Measurements from ENCODE around the gene SUGCT.

SUGCT gene

DNA sequence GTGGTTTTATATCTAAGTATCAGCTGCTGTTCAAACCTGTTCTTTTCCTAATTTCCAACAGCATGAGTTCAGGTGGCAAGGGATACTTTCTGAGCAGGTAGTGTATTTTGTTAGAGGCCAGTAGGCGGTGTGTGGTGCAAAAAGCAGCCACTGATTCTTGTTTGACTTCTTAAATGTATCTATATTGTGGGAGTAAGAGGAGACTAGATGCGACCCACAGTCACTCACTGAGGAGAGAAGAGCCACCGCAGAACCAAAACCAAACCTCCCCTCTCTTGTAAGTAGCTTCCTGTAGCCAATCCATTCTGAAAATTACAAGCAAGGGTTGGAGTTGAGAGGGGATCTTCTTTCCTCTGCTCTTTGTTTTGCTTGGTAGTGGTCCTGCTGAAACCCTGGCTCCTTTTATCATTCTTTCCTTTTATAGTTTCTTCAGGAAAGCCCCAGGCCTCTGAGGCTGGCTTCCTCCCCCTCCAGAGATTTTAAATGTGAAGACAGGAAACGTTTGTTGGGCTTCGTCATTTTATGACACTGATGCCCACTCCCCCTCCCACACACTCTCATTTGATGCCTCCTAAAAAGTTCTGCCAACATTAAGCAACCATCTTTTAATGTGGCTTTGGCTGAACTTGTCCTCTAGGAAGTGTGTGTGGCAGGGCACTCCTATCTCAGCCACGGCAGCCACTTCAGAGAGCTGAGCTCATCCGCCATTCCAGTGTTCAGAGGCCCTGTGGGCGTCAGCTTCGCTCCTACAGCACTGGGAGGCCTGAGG lies 566.0 kb downstream of the SUGCT start:
- no peak for DNase-seq (ENCODE audit: insufficient read length, low spot score)
- no peak for FAIRE-seq

GRCh38 chr7:40701836-40702551 lies 567.2 kb downstream of the SUGCT start:
- no peak for DNase-seq (ENCODE audit: insufficient read length, low spot score)
- no peak for FAIRE-seq

GRCh38 chr7:40704172-40704571 lies 569.4 kb downstream of the SUGCT start:
- DNase-seq (ENCODE audit: insufficient read length, low spot score) = no peak
- no peak for FAIRE-seq

DNA sequence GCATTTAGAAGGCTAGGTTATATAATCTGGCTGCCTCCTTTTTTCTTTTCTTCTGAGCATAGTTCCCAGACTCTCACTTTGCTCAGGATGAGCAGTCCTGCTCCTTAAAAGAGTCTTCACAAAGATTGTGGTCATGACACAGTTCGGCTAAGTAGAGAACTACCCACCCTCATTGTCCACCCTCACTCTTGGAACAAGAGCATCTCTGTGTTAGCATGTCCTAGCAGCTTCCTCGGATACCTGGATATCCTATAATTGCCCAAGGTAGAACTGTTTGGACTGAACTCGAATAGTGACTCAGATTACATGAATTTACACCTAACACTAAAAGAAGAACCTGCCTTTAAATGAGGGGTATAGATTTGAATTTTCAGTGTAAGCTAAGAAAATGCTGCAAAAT lies 572.0 kb downstream of the SUGCT start:
- DNase-seq (ENCODE audit: insufficient read length, low spot score) (no peak), FAIRE-seq (no peak)

GRCh38 chr7:40709062-40709964 lies 574.5 kb downstream of the SUGCT start:
- DNase-seq (ENCODE audit: insufficient read length, low spot score) (no peak), FAIRE-seq (no peak)

DNA sequence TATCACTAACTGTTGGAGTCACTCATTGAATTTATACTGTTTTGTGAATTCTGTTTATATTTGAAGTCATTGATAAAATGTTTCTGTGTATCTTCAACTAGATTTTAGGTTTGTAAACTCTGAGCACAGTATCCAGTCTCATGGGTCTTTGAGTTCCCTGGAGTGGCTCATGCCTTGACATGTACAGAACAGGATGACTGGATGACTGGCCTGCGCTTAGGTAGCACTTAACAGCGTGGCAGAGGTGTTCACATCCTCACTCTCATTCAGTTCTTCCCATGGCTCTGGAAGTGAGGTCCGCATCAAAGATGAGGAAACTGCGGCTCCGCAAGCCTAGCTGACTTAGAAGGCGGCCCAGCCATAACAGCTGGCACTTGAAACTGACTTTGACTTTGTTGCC lies 576.9 kb downstream of the SUGCT start:
- FAIRE-seq (no peak), DNase-seq (ENCODE audit: insufficient read length, low spot score) (no peak)

DNA sequence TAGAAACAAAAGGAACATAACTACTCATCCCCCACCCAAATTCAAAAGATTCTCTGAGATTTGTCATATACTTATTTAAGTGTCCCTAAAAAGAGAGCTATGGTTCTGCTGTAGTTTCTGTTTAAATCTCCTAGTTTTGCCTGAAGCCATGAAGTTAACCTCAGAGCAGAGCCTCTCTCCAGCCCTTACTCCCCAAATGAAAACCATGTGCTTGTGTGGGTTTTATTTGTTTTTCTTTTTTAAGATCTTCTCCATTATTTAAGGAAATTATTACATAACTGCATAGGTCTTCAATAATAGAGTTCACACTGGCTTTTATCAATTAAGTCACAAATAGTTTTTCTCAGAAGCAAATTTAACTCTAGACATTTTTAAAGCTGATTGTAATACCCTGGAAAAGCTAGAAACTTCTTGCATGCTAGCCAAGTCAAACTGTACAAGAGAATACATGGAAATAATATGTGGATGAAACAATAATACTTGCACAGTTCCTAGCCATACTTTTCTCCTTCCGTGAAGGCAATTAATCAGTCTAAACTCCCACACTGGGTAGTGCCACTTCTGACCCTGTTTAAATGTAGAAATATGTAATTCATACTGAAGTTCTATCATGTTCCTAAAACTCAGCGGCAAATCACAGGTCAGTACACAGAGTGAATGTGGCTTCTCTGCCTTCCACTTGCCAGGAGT lies 579.7 kb downstream of the SUGCT start:
- FAIRE-seq (no peak), DNase-seq (ENCODE audit: insufficient read length, low spot score) (no peak)

DNA sequence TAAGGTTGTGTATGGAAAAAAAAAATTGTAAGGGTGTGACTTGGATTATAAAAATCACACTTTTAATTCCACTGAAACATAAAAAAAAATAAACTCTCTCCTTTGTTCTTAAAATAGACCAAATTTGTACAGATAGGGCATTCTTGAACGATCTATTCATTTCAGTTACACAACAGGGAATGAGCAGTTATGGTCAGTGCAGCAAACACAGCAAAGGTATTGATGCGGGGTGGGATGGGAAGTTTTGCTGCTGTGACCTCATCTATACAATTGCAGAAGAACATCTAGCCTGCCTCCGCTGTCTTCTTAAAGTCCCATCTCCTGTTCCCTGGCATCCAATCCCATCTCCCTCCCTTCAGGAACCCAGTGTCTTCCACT lies 580.2 kb downstream of the SUGCT start:
- FAIRE-seq (no peak), DNase-seq (ENCODE audit: insufficient read length, low spot score) (no peak)

GRCh38 chr7:40716052-40716451 lies 581.2 kb downstream of the SUGCT start:
- FAIRE-seq (no peak), DNase-seq (ENCODE audit: insufficient read length, low spot score) (no peak)

DNA sequence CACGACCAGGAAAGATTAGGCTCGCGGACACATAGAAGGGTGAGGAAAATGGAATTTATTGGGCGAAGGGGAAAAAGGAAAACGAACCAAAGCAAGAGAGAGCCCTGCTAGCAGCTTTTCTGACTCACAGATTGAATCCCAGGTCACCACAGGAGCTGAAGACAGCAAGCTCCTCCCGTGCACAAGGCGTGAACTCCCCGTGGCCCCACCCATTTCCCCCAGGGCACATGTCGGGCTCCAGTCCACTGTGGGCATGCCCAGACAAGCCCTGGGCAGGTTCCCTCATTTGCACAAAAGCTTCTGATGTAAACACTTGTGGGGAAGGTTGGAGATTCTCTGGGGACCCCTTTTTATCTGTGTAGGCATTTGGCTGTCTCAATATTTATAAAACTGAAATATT lies 582.4 kb downstream of the SUGCT start:
- FAIRE-seq = no peak

GRCh38 chr7:40720416-40720815 lies 585.6 kb downstream of the SUGCT start:
- no peak for FAIRE-seq
- no peak for DNase-seq (ENCODE audit: insufficient read length, low spot score)

More for the DNA sequence above, 582.4 kb downstream of the SUGCT start:
- DNase-seq (ENCODE audit: insufficient read length, low spot score) = no peak

GRCh38 chr7:40721342-40721949 lies 586.6 kb downstream of the SUGCT start:
- no peak for FAIRE-seq
- DNase-seq (ENCODE audit: insufficient read length, low spot score) = no peak

DNA sequence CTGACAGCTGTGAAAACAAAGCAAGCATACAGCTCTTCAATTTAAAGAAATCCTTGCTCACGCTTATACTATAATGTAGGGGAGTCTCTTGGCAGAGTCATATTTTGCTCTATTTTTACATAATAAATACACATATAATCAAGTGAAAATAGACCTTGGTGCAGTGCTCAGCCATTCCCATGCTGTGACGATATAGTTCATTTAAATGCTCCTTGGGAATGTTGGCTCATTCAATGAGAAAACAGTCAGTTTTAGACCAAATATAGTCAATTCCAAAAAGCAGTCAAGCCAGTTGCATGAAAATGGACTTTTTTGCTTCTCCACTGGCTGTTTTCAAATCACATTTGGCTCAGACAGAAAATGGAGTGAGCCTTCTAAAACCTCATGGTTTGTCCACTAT lies 587.4 kb downstream of the SUGCT start:
- DNase-seq (ENCODE audit: insufficient read length, low spot score) (no peak), FAIRE-seq (no peak)

- no peak for DNase-seq (ENCODE audit: insufficient read length, low spot score)
- no peak for FAIRE-seq
Measured at GRCh38 chr7:40723829-40724228, 589.0 kb downstream of the SUGCT start.

GRCh38 chr7:40726559-40726958 lies 591.8 kb downstream of the SUGCT start:
- no peak for FAIRE-seq

DNA sequence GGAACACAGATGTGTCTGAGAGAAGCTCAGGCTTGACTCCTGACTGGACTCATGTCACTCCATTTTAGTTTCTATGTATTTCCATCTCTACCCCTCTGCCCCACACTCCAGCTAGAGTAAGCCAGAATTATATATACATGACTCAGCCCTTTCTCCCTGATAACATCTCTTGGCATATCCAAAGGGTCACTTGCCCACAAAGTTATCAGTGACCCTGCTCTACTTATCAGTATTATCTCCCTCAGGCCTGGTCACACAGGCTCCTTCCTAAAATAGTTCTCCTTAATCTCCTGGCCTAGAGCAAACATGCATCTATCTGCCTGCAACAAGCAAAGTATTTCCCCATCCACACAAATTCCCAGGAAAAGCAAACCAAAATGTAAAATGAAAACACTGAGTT lies 598.3 kb downstream of the SUGCT start:
- no peak for FAIRE-seq
- no peak for DNase-seq (ENCODE audit: insufficient read length, low spot score)

More at GRCh38 chr7:40726559-40726958, 591.8 kb downstream of the SUGCT start:
- no peak for DNase-seq (ENCODE audit: insufficient read length, low spot score)

DNA sequence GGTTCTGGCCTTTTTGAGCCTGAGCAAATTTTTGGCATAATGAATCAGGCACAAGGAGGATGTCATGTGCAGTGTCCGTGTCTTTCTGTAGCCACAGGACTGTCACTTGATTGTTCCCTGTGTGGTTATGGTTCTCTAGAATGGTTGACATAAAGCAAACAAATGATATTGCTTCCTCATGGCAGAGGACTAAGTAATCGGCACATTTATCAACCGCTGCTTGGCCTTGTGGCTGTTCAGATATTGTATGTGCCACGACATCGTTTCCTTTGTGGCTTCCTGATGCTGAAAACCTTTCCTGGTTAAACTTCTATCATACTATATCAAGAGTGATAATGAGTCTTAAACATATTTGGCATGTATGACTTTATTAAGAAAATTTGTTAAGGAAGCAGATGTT lies 598.8 kb downstream of the SUGCT start:
- no peak for DNase-seq (ENCODE audit: insufficient read length, low spot score)
- no peak for FAIRE-seq

DNA sequence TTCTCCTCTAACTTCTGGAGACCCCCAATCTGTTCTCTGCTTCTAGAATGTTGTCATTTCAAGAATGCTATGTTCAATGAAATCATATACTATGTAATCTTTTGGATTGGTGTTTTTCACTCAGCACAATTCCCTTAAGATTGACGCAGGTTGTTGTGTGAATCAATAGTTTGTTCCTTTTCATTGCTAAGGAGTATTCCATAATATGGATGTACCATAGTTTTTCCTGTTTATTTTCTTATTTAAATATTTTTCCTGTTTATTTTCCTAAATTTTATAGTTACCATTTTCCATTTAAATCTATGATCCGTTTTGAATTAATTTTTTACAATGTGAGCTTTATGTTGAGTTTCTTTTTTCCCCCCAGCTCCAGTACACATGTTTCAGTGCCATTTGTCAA lies 604.5 kb downstream of the SUGCT start:
- no peak for DNase-seq (ENCODE audit: insufficient read length, low spot score)
- FAIRE-seq = no peak

GRCh38 chr7:40742270-40742669 lies 607.5 kb downstream of the SUGCT start:
- DNase-seq (ENCODE audit: insufficient read length, low spot score) (no peak), FAIRE-seq (no peak)

DNA sequence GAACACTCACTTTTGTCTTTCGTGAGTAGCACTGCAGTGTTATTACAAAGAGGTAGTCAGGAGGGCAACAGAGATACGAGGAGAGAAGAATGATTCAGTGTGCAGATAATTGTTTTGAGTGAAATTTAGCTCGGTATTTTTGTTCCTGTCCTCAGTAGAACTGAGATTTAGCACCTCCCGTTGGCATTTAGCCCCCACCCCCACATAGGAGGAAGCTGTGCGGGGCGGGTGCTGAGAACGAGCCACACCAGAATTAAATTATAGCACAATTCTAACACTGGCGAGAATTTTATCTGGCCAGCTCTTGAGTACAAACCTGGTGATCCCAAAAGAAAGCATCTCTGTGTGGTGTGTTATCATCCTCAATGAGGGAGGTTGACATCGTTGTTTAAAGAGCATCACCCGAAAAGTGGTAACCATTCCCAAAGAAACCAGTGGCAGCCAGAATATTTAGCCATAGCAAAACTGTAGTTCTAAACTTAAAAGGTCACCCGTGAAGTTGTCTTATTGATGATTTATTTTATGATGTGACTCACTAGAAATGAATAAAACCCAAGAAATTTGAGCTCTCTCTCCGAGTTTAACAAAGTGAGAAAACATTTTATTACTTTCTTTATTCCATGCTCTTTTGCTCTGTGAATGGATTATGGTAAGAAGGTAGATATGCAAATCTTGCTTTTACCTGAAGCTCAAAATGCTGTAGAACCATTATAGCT lies 612.2 kb downstream of the SUGCT start:
- DNase-seq (ENCODE audit: insufficient read length, low spot score) = no peak
- FAIRE-seq = no peak

Data from GM19239 (cell line).